Measurements from ENCODE around the gene KRT6B.

- no peak for TF ChIP-seq POLR2A (IDR thresholded peaks at IDR 0.05)
- TF ChIP-seq, protein P1, sequence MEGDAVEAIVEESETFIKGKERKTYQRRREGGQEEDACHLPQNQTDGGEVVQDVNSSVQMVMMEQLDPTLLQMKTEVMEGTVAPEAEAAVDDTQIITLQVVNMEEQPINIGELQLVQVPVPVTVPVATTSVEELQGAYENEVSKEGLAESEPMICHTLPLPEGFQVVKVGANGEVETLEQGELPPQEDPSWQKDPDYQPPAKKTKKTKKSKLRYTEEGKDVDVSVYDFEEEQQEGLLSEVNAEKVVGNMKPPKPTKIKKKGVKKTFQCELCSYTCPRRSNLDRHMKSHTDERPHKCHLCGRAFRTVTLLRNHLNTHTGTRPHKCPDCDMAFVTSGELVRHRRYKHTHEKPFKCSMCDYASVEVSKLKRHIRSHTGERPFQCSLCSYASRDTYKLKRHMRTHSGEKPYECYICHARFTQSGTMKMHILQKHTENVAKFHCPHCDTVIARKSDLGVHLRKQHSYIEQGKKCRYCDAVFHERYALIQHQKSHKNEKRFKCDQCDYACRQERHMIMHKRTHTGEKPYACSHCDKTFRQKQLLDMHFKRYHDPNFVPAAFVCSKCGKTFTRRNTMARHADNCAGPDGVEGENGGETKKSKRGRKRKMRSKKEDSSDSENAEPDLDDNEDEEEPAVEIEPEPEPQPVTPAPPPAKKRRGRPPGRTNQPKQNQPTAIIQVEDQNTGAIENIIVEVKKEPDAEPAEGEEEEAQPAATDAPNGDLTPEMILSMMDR (IDR thresholded peaks at IDR 0.05): no peak
Measured at GRCh38 chr12:52402873-52403540, 48.9 kb downstream of the KRT6B start.

All from ovary (tissue), 3 donors.